NCI-H1105 treated with DMSO at 0.1 percent for 48 hours (cell line): ENCODE data around the gene NTMT1.

Source experiments
- DNase-seq: peaks from one replicate; lab custom pipeline; 2025; lab: John Stamatoyannopoulos, UW

NTMT1 gene

GRCh38 chr9:129678844-129679243 lies 52.9 kb downstream of the NTMT1 start:
- no peak for DNase-seq

GRCh38 chr9:129679537-129679936 lies 53.6 kb downstream of the NTMT1 start:
- DNase-seq, result no peak

GRCh38 chr9:129681924-129682323 lies 56.0 kb downstream of the NTMT1 start:
- DNase-seq, result no peak

GRCh38 chr9:129682381-129682780 lies 56.4 kb downstream of the NTMT1 start:
- no peak for DNase-seq

- DNase-seq, result no peak
These were observed 59.4 kb downstream of the NTMT1 start for GRCh38 chr9:129685220-129685932.
